Activated CD4-positive, alpha-beta T cell treated with anti-CD3 and anti-CD28 coated beads, Interleukin-2, amount 10 ng/mL, durations not matched to agents 24 days and 14 days (primary cell): ENCODE measurements around the gene KRT16. TPM values are rescaled to one million over a fixed set of nuclear protein-coding genes. Genes with fewer than 3 reads are reported as not detected.
"Not testable (repeated sequence)": the region's sequence is repeated elsewhere in the genome, so short reads cannot be mapped to it uniquely, and the experiment has no call there.

Source experiments
- DNase-seq: peaks from one replicate; pipeline ENCODE4 v3.0.0; 2022
- H3K27ac Mint-ChIP-seq: one replicate; pipeline ENCODE4 v1.8.0; 2022; ENCODE audit warnings: mild to moderate bottlenecking, mixed read lengths
- H3K27me3 Mint-ChIP-seq: one replicate; pipeline ENCODE4 v1.8.0; 2022; ENCODE audit warnings: mixed read lengths
- H3K36me3 Mint-ChIP-seq: one replicate; pipeline ENCODE4 v1.8.0; 2022; ENCODE audit warnings: low read depth, mild to moderate bottlenecking, mixed read lengths
- H3K4me1 Mint-ChIP-seq: one replicate; pipeline ENCODE4 v1.8.0; 2021; ENCODE audit warnings: mixed read lengths
- H3K4me3 Mint-ChIP-seq: one replicate; pipeline ENCODE4 v1.8.0; 2022; ENCODE audit warnings: mild to moderate bottlenecking, moderate library complexity, mixed read lengths
- H3K9me3 Mint-ChIP-seq: one replicate; pipeline ENCODE4 v1.8.0; 2021; ENCODE audit warnings: mixed read lengths
- intact Hi-C: fragments of 100-400 bp; cut with micrococcal nuclease; formaldehyde crosslinking; loops from one replicate; pipeline ENCODE4 v1.15.1; 2023
- total RNA-seq: library from RNA; stranded (reverse); gene quantifications from 2 replicates; pipeline ENCODE4 v1.2.3, GENCODE V29; 2022

The KRT16 gene
- total RNA-seq, 1 donor from 2014 or later = not detected

GRCh38 chr17:41618341-41619035, 5.9 kb upstream of the KRT16 start:
- Mint-ChIP-seq H3K27ac (no peak overlapping the region), H3K4me3 (no peak overlapping the region), H3K36me3 (no peaks in the 10 kb centered on the region), H3K9me3 (no peaks in the 10 kb centered on the region), H3K4me1 (no peaks in the 10 kb centered on the region), H3K27me3 (no peaks in the 10 kb centered on the region)
- DNase-seq = no peak
- intact Hi-C loops = no loop called here

DNA sequence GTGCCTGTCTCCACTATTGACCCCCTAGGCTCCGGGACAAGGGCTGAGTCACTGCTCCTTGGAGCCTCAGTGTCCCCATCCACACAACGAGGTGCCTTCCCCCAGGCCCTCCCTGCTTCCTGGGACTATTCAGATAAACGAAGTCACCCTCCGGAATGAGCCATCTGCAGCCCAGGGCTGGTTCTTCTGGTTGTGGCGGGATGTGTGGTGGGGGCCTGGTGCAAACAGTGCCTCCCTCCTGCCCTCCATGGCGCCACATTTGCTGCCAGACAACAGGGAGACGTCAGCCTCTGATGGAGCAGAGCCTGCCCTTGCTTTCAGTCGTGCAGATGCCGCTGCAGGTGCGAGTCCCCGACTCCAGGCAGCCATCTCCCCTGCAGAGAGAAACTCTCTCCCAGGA, 5.1 kb upstream of the KRT16 start:
- Mint-ChIP-seq H3K4me3 (no peak overlapping the region), H3K36me3 (no peaks in the 10 kb centered on the region), H3K9me3 (no peaks in the 10 kb centered on the region), H3K4me1 (no peaks in the 10 kb centered on the region), H3K27ac (no peak overlapping the region), H3K27me3 (no peaks in the 10 kb centered on the region)
- DNase-seq = no peak
- intact Hi-C loops = no loop called here

DNA sequence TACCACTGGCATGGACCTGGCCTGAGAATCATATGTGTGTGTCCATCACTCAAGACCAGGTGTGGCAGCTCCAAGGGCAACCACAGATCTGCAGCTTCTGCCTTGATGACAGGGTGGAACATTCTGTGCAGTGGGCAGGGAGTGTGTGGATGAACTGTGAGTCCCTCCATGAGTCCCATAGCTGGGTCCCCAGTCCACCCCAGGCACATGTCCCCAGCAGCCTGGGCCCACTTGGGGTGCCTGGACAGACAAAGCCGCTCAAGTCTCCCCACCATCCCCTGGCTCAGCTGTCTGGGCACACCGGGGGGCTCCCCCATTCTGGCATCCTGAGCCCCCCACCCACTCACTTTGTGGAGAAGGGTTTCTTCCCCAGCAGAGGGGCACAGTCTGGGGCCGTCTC, 4.6 kb upstream of the KRT16 start:
- intact Hi-C loops = no loop called here

GRCh38 chr17:41616486-41616885, 3.9 kb upstream of the KRT16 start:
- H3K36me3 Mint-ChIP-seq, H3K9me3 Mint-ChIP-seq, H3K27ac Mint-ChIP-seq, DNase-seq, H3K27me3 Mint-ChIP-seq, H3K4me3 Mint-ChIP-seq, intact Hi-C loops, H3K4me1 Mint-ChIP-seq: not testable (repeated sequence)

More for the DNA sequence above, 4.6 kb upstream of the KRT16 start:
- no peaks in the 10 kb centered on the region for H3K36me3 Mint-ChIP-seq
- no peaks in the 10 kb centered on the region for H3K27me3 Mint-ChIP-seq
- H3K27ac Mint-ChIP-seq = no peak overlapping the region
- no peak for DNase-seq
- no peak overlapping the region for H3K4me3 Mint-ChIP-seq
- no peaks in the 10 kb centered on the region for H3K9me3 Mint-ChIP-seq
- no peaks in the 10 kb centered on the region for H3K4me1 Mint-ChIP-seq

- Mint-ChIP-seq H3K9me3 (no peaks in the 10 kb centered on the region), H3K4me1 (no peaks in the 10 kb centered on the region), H3K36me3 (no peaks in the 10 kb centered on the region), H3K27ac (no peak overlapping the region), H3K27me3 (no peaks in the 10 kb centered on the region), H3K4me3 (no peak overlapping the region)
- intact Hi-C loops = no loop called here
- DNase-seq = no peak
Observed at GRCh38 chr17:41615454-41615853, 2.9 kb upstream of the KRT16 start.

DNA sequence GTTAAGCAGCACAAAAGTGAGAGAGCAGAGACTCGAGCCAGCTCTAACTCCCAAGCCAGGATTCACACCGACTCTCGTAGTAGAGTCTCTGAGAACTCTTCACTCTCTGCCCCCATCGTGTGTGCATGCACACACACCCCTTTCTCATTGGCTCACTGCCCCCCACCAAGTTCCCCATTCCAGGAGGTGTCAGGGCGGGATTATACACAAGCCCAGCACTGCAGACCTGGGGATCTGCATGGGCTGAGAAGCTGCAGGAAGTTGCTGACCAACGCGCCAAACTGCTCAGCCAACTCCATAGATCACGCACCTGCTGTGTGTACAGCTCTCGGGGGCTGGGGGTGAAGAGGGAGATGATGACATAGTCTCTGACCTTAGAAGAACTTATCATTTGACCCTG, 2.2 kb upstream of the KRT16 start:
- H3K9me3 Mint-ChIP-seq, H3K27me3 Mint-ChIP-seq, H3K27ac Mint-ChIP-seq, DNase-seq, H3K4me1 Mint-ChIP-seq, H3K4me3 Mint-ChIP-seq, intact Hi-C loops, H3K36me3 Mint-ChIP-seq: not testable (repeated sequence)

DNA sequence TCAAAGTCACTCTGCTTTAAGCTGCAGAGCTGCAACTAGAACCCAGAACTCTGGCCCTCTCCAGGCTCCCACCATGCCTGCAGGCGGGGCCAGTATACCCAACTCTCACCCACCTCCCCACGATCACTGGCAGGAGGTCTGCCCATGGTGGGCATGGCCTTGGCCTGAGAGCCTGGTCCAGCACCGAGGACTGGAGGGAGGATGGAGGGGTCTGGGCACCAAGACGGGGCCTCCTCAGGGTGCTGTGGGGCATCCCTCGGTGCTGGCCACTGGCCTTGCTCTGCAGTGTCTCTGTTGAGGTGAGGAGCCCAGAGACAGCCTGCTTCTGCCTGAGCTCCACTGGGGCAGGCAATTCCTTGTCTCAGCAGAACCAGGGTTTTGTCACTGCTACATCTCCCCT, 1.5 kb upstream of the KRT16 start:
- Mint-ChIP-seq H3K27me3 (peaks cover 2% of the 10 kb centered on the region), H3K9me3 (no peaks in the 10 kb centered on the region), H3K27ac (no peak overlapping the region), H3K36me3 (no peaks in the 10 kb centered on the region), H3K4me1 (no peaks in the 10 kb centered on the region), H3K4me3 (no peak overlapping the region)
- DNase-seq = no peak
- intact Hi-C loops = no loop called here

GRCh38 chr17:41613277-41614082, 913 bp upstream of the KRT16 start:
- intact Hi-C loops = no loop called here
- peaks cover 2% of the 10 kb centered on the region for H3K27me3 Mint-ChIP-seq
- no peak for DNase-seq
- no peak overlapping the region for H3K4me3 Mint-ChIP-seq
- no peaks in the 10 kb centered on the region for H3K36me3 Mint-ChIP-seq
- no peaks in the 10 kb centered on the region for H3K4me1 Mint-ChIP-seq
- no peaks in the 10 kb centered on the region for H3K9me3 Mint-ChIP-seq
- no peak overlapping the region for H3K27ac Mint-ChIP-seq

GRCh38 chr17:41610965-41611640, 1.5 kb downstream of the KRT16 start:
- Mint-ChIP-seq H3K27me3 (peaks cover 2% of the 10 kb centered on the region), H3K4me3 (no peak overlapping the region), H3K27ac (no peak overlapping the region), H3K36me3 (no peaks in the 10 kb centered on the region), H3K4me1 (no peaks in the 10 kb centered on the region), H3K9me3 (peaks cover 8% of the 10 kb centered on the region)
- no peak for DNase-seq
- intact Hi-C loops = no loop called here

DNA sequence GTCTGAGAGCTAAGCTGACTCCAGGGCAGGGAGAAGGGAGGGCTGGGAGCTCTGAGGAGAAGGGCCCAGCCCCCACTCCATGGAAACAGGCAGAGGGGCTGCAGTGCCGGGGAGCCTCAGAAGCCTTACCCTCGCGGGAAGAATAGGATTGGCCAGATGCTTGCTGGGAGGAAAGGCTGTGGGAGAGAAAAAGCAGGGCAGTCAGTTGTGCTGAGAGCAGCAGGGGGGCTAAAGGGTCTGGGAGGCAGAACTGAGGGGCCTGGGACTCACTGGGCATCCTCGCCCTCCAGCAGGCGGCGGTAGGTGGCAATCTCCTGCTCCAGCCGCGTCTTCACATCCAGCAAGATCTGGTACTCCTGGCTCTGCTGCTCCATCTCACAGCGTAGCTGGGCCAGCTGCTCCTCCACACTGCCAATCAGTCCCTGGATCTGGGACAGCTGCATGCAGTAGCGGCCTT, 2.5 kb downstream of the KRT16 start:
- H3K4me1 Mint-ChIP-seq, H3K27me3 Mint-ChIP-seq, H3K36me3 Mint-ChIP-seq, DNase-seq, H3K4me3 Mint-ChIP-seq, H3K9me3 Mint-ChIP-seq, intact Hi-C loops, H3K27ac Mint-ChIP-seq: not testable (repeated sequence)

DNA sequence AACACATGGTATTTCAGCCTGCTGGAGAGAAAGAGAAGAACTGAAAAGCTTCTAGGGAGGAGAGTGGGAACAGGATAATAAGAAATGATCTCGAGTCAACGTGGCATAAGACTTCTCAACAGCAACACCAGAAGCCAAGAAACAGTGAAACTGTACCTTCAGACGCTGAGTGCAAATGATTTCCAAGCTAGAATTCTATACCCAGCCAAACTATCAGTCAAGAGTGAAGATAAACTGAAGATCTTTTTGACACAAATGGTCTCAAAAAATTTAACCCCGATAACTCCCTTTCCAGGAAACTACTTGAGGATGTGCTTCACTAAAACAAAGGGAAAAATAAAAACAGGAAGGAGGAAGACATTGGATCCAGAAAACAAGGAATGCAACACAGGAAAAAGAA, 5.6 kb downstream of the KRT16 start:
- H3K36me3 Mint-ChIP-seq, DNase-seq, H3K4me1 Mint-ChIP-seq, intact Hi-C loops, H3K27ac Mint-ChIP-seq, H3K9me3 Mint-ChIP-seq, H3K4me3 Mint-ChIP-seq: not testable (repeated sequence)
- peaks cover 10% of the 10 kb centered on the region for H3K27me3 Mint-ChIP-seq

- Mint-ChIP-seq H3K27me3 (peaks cover 9% of the 10 kb centered on the region), H3K4me1 (no peaks in the 10 kb centered on the region), H3K9me3 (peaks cover 12% of the 10 kb centered on the region), H3K4me3 (no peak overlapping the region), H3K36me3 (no peaks in the 10 kb centered on the region), H3K27ac (no peak overlapping the region)
- no peak for DNase-seq
- intact Hi-C loops = no loop called here
Observed at GRCh38 chr17:41602524-41602923, 10.0 kb downstream of the KRT16 start.

GRCh38 chr17:41600318-41600717, 12.2 kb downstream of the KRT16 start:
- H3K27ac Mint-ChIP-seq = no peak overlapping the region
- no peak overlapping the region for H3K4me3 Mint-ChIP-seq
- intact Hi-C loops = no loop called here
- H3K4me1 Mint-ChIP-seq = no peaks in the 10 kb centered on the region
- peaks cover 6% of the 10 kb centered on the region for H3K9me3 Mint-ChIP-seq
- peaks cover 10% of the 10 kb centered on the region for H3K27me3 Mint-ChIP-seq
- no peaks in the 10 kb centered on the region for H3K36me3 Mint-ChIP-seq
- DNase-seq = no peak

DNA sequence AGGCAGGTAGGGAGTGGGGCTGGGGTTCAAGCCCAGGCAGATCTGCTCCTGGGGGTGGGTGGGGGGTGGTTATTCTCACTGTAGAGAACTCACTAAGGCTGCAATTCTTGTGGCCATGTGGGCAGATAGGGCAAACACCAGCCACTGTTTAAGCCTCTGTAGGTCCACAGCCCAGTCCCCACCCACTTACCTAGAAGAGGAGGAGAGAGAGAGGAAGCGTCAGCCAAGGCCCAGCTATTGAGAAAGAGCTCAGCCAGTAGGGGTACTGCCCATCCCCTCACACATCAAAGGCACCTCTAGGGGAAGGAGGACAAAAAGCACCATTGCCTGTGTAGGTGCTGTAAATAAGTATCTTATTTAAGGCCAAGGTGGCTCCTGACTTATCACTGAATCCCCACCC, 12.9 kb downstream of the KRT16 start:
- no peak overlapping the region for H3K27ac Mint-ChIP-seq
- H3K9me3 Mint-ChIP-seq = peaks cover 6% of the 10 kb centered on the region
- H3K27me3 Mint-ChIP-seq = peaks cover 10% of the 10 kb centered on the region
- intact Hi-C loops = no loop called here
- no peaks in the 10 kb centered on the region for H3K4me1 Mint-ChIP-seq
- no peaks in the 10 kb centered on the region for H3K36me3 Mint-ChIP-seq
- no peak overlapping the region for H3K4me3 Mint-ChIP-seq
- no peak for DNase-seq
